ENCODE results near the gene PRR5L.

DNA sequence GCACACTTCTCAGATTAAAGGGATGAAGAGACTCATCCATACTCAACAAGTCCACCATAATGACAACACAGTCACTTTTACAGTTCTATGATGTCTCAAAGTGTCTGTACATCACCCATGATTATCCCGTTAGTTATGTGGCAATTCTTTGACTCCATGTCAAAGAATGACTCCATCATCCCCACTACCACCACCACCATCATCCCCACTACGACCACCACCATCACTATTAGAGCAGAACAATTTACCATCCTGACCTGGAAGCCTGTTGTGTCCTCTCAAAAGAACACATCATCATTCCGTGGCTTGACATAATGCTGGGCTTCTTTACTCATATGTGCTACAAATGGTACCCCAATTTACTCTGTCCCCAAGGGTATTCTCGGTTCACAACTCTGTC, 13.7 kb downstream of the PRR5L start:
- TF ChIP-seq POLR2AphosphoS5 (IDR thresholded peaks at IDR 0.05; ENCODE audit: low read depth, low read length) (no peak), POLR2A (IDR thresholded peaks at IDR 0.05; ENCODE audit: low read depth, low read length) (no peak), TAF1 (IDR thresholded peaks at IDR 0.05; ENCODE audit: low read depth, low read length) (no peak)

All from GM12891 (cell line).